ENCODE data around the gene MAP2K4. TPM values are rescaled to one million over a fixed set of nuclear protein-coding genes. Genes with fewer than 3 reads are reported as not detected.

MAP2K4 gene
- total RNA-seq, 4 donors from 2014 or later: 23.1 to 31.9 (median 31.0) TPM

- no peak for DNase-seq (ENCODE audit: extremely low spot score)
- H3K9me3 ChIP-seq: no peaks in the 10 kb centered on the region
- no peak for TF ChIP-seq CTCF (IDR thresholded peaks at IDR 0.05)
- TF ChIP-seq POLR2AphosphoS5 (IDR thresholded peaks at IDR 0.05): no peak
- TF ChIP-seq POLR2A (IDR thresholded peaks at IDR 0.05; ENCODE audit: low read depth): no peak
- no peak for TF ChIP-seq EP300 (IDR thresholded peaks at IDR 0.05)
- H3K27ac ChIP-seq (replicated peaks in 1 of 4): no peak overlapping the region
- H3K4me1 ChIP-seq: peaks cover 13 to 66% (median 31%) of the 10 kb centered on the region in 4 donors
- H3K27me3 ChIP-seq: no peaks in the 10 kb centered on the region
- H3K36me3 ChIP-seq: no peaks in the 10 kb centered on the region
- no peak overlapping the region for H3K4me3 ChIP-seq
- WGBS: 88% methylated on average over 3 of the region's 3 CpGs
- intact Hi-C loops (cut with DNase I): no loop called here
These were observed 19.8 kb downstream of the MAP2K4 start for GRCh38 chr17:12040478-12040877.

GRCh38 chr17:12041312-12041711 is 20.6 kb downstream of the MAP2K4 start:
- Histone ChIP-seq H3K4me1 (peaks cover 13 to 69% (median 38%) of the 10 kb centered on the region in 4 donors), H3K4me3 (no peak overlapping the region), H3K36me3 (no peaks in the 10 kb centered on the region), H3K27ac (replicated peaks in 1 of 4) (no peak overlapping the region), H3K9me3 (no peaks in the 10 kb centered on the region), H3K27me3 (no peaks in the 10 kb centered on the region)
- TF ChIP-seq CTCF (IDR thresholded peaks at IDR 0.05) (no peak), POLR2A (IDR thresholded peaks at IDR 0.05; ENCODE audit: low read depth) (no peak), EP300 (IDR thresholded peaks at IDR 0.05) (no peak), POLR2AphosphoS5 (IDR thresholded peaks at IDR 0.05) (no peak)
- DNase-seq (ENCODE audit: extremely low spot score): no peak
- 46% methylated on average over 3 of the region's 3 CpGs for WGBS
- intact Hi-C loops (cut with DNase I): no loop called here

GRCh38 chr17:12043702-12044101 is 23.0 kb downstream of the MAP2K4 start:
- H3K4me1 ChIP-seq: peaks cover 13 to 78% (median 53%) of the 10 kb centered on the region in 4 donors
- H3K27me3 ChIP-seq: no peaks in the 10 kb centered on the region
- H3K4me3 ChIP-seq: no peak overlapping the region
- TF ChIP-seq CTCF (IDR thresholded peaks at IDR 0.05): no peak
- TF ChIP-seq POLR2AphosphoS5 (IDR thresholded peaks at IDR 0.05): no peak
- TF ChIP-seq POLR2A (IDR thresholded peaks at IDR 0.05; ENCODE audit: low read depth): no peak
- TF ChIP-seq EP300 (IDR thresholded peaks at IDR 0.05): no peak
- H3K27ac ChIP-seq (replicated peaks in 1 of 4): no peak overlapping the region
- intact Hi-C loops (cut with DNase I): no loop called here
- H3K36me3 ChIP-seq: no peaks in the 10 kb centered on the region
- no peaks in the 10 kb centered on the region for H3K9me3 ChIP-seq
- no peak for DNase-seq (ENCODE audit: extremely low spot score)
- 97% methylated on average over 6 of the region's 6 CpGs for WGBS

- no peak for DNase-seq (ENCODE audit: extremely low spot score)
- no peak overlapping the region for H3K27ac ChIP-seq (replicated peaks in 1 of 4)
- peaks cover 15 to 79% (median 65%) of the 10 kb centered on the region in 4 donors for H3K4me1 ChIP-seq
- no peaks in the 10 kb centered on the region for H3K36me3 ChIP-seq
- no peaks in the 10 kb centered on the region for H3K9me3 ChIP-seq
- 50% methylated on average over 2 of the region's 2 CpGs for whole genome bisulfite sequencing
- no peak for TF ChIP-seq EP300 (IDR thresholded peaks at IDR 0.05)
- no peak for TF ChIP-seq POLR2AphosphoS5 (IDR thresholded peaks at IDR 0.05)
- TF ChIP-seq CTCF (IDR thresholded peaks at IDR 0.05): no peak
- TF ChIP-seq POLR2A (IDR thresholded peaks at IDR 0.05; ENCODE audit: low read depth): no peak
- H3K4me3 ChIP-seq: no peak overlapping the region
- intact Hi-C loops (cut with DNase I): no loop called here
- H3K27me3 ChIP-seq: no peaks in the 10 kb centered on the region
These were observed 26.1 kb downstream of the MAP2K4 start for GRCh38 chr17:12046786-12047185.
